ENCODE measurements around the gene CBLN3. TPM values are rescaled to one million over a fixed set of nuclear protein-coding genes. Genes with fewer than 3 reads are reported as not detected.
A peak's percentile ranks its signal among the peaks of the same experiment; 100 is the strongest.

Gene CBLN3
- total and polyA plus RNA-seq, 9 of the 15 experiments (the other 6 are each of a cell fraction or from before 2014, with no cell fraction given), result 0.05 to 0.59 (median 0.26) TPM; not detected in 1

DNA sequence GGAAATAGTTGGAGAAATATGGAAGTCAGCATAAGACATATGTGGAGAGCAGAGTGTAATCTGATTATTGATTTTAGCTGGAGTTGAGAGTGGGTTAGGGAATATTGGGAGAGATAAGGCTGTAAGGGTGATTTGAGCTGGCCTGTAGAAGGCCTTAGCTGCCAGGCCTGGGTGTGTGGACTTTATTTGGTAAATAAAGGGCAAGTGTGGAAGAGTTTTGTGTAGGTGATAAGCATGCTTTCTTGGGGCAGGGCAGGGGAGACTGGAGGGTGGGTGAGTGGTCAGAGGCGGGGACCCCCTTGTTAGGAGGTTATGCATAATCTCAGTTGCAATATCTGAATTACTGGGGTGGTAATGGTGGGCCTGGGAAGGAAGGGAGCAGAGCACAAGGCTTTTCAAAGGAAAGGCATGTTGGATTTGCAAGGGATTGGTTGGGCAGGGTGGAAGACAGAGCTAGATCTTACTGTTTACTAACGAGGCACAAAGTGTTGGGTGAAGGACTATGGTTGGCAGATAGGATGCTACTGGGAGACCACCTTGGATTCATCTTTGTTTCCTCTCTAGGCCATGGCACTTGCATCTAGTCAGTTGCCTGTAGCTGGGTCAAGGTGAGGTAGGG is 5.8 kb upstream of the CBLN3 start:
- Histone ChIP-seq H4K20me1 (replicated peaks; ENCODE audit: control insufficient read depth, insufficient read depth, low read length) (peaks cover 5% of the 10 kb centered on the region; the same call in 1 of the 2 replicates), H3K27ac (ENCODE audit: extremely low read depth, low read depth, low read length) (no peak overlapping the region), H3K4me3 (no peak overlapping the region), H2AFZ (ENCODE audit: low read depth, low read length) (no peak overlapping the region), H3K36me3 (ENCODE audit: control insufficient read depth, insufficient read depth, low read length) (peaks cover 59% of the 10 kb centered on the region; the same call in 2 of the 3 replicates), H3K79me2 (ENCODE audit: control insufficient read depth, insufficient read depth, low read length) (peaks cover 10% of the 10 kb centered on the region), H3K4me2 (ENCODE audit: insufficient read depth, low read length) (no peak overlapping the region), H3K27me3 (ENCODE audit: control insufficient read depth in 2 of 2, insufficient read depth in 2 of 2, low read length in 2 of 2) (no peaks in the 10 kb centered on the region), H3K9me1 (ENCODE audit: control insufficient read depth, insufficient read depth, low read length) (peaks cover 3% of the 10 kb centered on the region), H3K4me1 (replicated peaks in 1 of 2; ENCODE audit: control insufficient read depth in 2 of 2, insufficient read depth in 2 of 2, low read length in 2 of 2) (peaks cover 10 to 25% of the 10 kb centered on the region in 2 experiments), H3K9ac (ENCODE audit: insufficient read depth in 1 of 2, low read depth in 2 of 2, low read length in 2 of 2) (no peak overlapping the region), H3K9me3 (replicated peaks; ENCODE audit: control insufficient read depth, insufficient read depth, low read depth, low read length) (no peaks in the 10 kb centered on the region)
- BruUV-seq (replicated peaks), result no TSS peak
- intact Hi-C loops (cut with micrococcal nuclease) (no loop called here), in situ Hi-C loops (cut with MboI) (loop anchor here (10.0 kb wide), 2 partner anchors 190 to 380 kb away; partner anchors contain the start of genes CARMIL3 and TINF2)
- TF ChIP-seq KDM5B (IDR thresholded peaks at IDR 0.05; ENCODE audit: insufficient replicate concordance, low read depth, low read length) (no peak), POLR2B (IDR thresholded peaks at IDR 0.05; ENCODE audit: low read depth, partially characterized antibody) (peak; percentile 21)
- no peak for DNase-seq (ENCODE audit: extremely low read depth in 1 of 4, low spot score in 3 of 4)
- no peak for FAIRE-seq
- ChIA-PET POLR2A (interaction anchor here (0.6 to 2.9 kb wide), 10 partner anchors 16 to 172 kb away, joined by 3 to 20 read pairs (median 4); partner anchors contain the start of gene ADCY4), CTCF (ENCODE audit: low intra/inter-chr PET ratio) (interaction anchor here (4.6 kb wide), 1 partner anchor 102 kb away, joined by 35 read pairs; the partner anchor contains the start of gene ADCY4)
- WGBS (ENCODE audit: insufficient coverage, low coverage, missing lambda C conversion rate), result 24% methylated on average over 2 of the region's 2 CpGs
- ATAC-seq, result no peak

- H3K27ac ChIP-seq (ENCODE audit: extremely low read depth, low read depth, low read length), result no peak overlapping the region
- no peak for FAIRE-seq
- no peak overlapping the region for H3K4me3 ChIP-seq
- no peak overlapping the region for H3K4me2 ChIP-seq (ENCODE audit: insufficient read depth, low read length)
- H3K79me2 ChIP-seq (ENCODE audit: control insufficient read depth, insufficient read depth, low read length), result peaks cover 12% of the 10 kb centered on the region
- no peak overlapping the region for H2AFZ ChIP-seq (ENCODE audit: low read depth, low read length)
- TF ChIP-seq POLR2AphosphoS2 (IDR thresholded peaks at IDR 0.05; ENCODE audit: low read length) (peak; percentile 50; the same call in 1 of the 2 replicates), ZNF217 (CRISPR knock-in tag; IDR thresholded peaks at IDR 0.05) (no peak), HDAC1 (IDR thresholded peaks at IDR 0.05) (no peak)
- in situ Hi-C loops (cut with MboI) (loop anchor here (5.0 to 10.0 kb wide), 3 partner anchors 102 to 380 kb away; partner anchors contain the start of genes CARMIL3 and TINF2), intact Hi-C loops (cut with micrococcal nuclease) (no loop called here)
- no TSS peak for BruUV-seq (replicated peaks)
- H3K27me3 ChIP-seq (ENCODE audit: control insufficient read depth in 2 of 2, insufficient read depth in 2 of 2, low read length in 2 of 2), result no peaks in the 10 kb centered on the region
- H3K36me3 ChIP-seq (ENCODE audit: control insufficient read depth, insufficient read depth, low read length), result peaks cover 52% of the 10 kb centered on the region; the same call in 2 of the 3 replicates
- peaks cover 5% of the 10 kb centered on the region; the same call in 1 of the 2 replicates for H4K20me1 ChIP-seq (replicated peaks; ENCODE audit: control insufficient read depth, insufficient read depth, low read length)
- H3K4me1 ChIP-seq (replicated peaks in 1 of 2; ENCODE audit: control insufficient read depth in 2 of 2, insufficient read depth in 2 of 2, low read length in 2 of 2), result peaks cover 10 to 27% of the 10 kb centered on the region in 2 experiments
- no peaks in the 10 kb centered on the region for H3K9me3 ChIP-seq (replicated peaks; ENCODE audit: control insufficient read depth, insufficient read depth, low read depth, low read length)
- H3K9me1 ChIP-seq (ENCODE audit: control insufficient read depth, insufficient read depth, low read length), result peaks cover 3% of the 10 kb centered on the region
- 60% methylated on average over 3 of the region's 3 CpGs for WGBS (ENCODE audit: insufficient coverage, low coverage, missing lambda C conversion rate)
- CTCF ChIA-PET (ENCODE audit: low intra/inter-chr PET ratio), result interaction anchor here (4.6 kb wide), 1 partner anchor 101 kb away, joined by 35 read pairs; the partner anchor contains the start of gene ADCY4
- no peak for ATAC-seq
- no peak overlapping the region for H3K9ac ChIP-seq (ENCODE audit: insufficient read depth in 1 of 2, low read depth in 2 of 2, low read length in 2 of 2)
- POLR2A ChIA-PET, result interaction anchor here (1.2 to 2.9 kb wide), 3 partner anchors 56 to 134 kb away, joined by 4 to 20 read pairs (median 4); partner anchors contain the start of gene ADCY4
- no peak for DNase-seq (ENCODE audit: extremely low read depth in 1 of 4, low spot score in 3 of 4)
Measured at GRCh38 chr14:24434676-24435075, 5.2 kb upstream of the CBLN3 start.
